ACC112 (cell line): ENCODE measurements around the gene PPP1R13B.
"Not testable (repeated sequence)": the region's sequence is repeated elsewhere in the genome, so short reads cannot be mapped to it uniquely, and the experiment has no call there.

Experiments used
- H2AFZ ChIP-seq: fragments of 200-600 bp; sonication (generic); one replicate; pipeline ENCODE4 v1.6.0; 2017; ENCODE audit warnings: antibody characterized with exemption, low read length; ENCODE audit not compliant: unreplicated experiment
- H3K27ac ChIP-seq: fragments of 200-600 bp; sonication (generic); 2 replicates; pipeline ENCODE4 v1.5.1; 2014; ENCODE audit warnings: low read depth, mild to moderate bottlenecking, antibody characterized with exemption, low read length, moderate library complexity
- H3K27me3 ChIP-seq: fragments of 200-600 bp; sonication (generic); 2 replicates; pipeline ENCODE4 v1.6.1; 2014; ENCODE audit warnings: mild to moderate bottlenecking, antibody characterized with exemption, low read length, moderate library complexity, mixed read lengths; ENCODE audit not compliant: insufficient read depth
- H3K36me3 ChIP-seq: fragments of 200-600 bp; sonication (generic); 2 replicates; pipeline ENCODE4 v1.6.1; 2016; ENCODE audit warnings: mild to moderate bottlenecking, antibody characterized with exemption, low read length, moderate library complexity, mixed read lengths; ENCODE audit not compliant: insufficient read depth
- H3K4me1 ChIP-seq: fragments of 200-600 bp; sonication (generic); one replicate; pipeline ENCODE4 v1.6.1; 2016; ENCODE audit warnings: low read length, mixed read lengths; ENCODE audit not compliant: insufficient read depth, unreplicated experiment, control insufficient read depth
- H3K4me3 ChIP-seq: fragments of 200-600 bp; sonication (generic); 2 replicates; pipeline ENCODE4 v1.5.1; 2014; ENCODE audit warnings: mild to moderate bottlenecking, low read depth, low read length
- H3K79me2 ChIP-seq: fragments of 200-600 bp; sonication (generic); one replicate; pipeline ENCODE4 v1.6.0; 2016; ENCODE audit warnings: low read length; ENCODE audit not compliant: control insufficient read depth, unreplicated experiment, insufficient read depth

The PPP1R13B gene

DNA sequence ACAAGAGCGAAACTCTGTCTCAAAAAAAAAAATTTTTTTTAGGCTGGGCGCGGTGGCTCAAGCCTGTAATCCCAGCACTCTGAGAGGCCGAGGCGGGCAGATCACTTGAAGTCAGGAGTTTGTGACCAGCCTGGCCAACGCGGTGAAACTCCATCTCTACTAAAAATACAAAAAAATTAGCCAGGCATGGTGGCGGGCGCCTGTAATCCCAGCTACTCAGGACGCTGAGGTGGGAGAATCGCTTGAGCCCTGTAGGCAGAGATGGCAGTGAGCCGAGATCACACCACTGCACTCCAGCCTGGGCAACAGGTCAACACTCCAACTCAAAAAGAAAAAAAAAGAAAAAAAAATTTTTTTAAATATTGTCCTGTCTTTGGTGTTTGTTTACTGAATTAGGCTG, 6.1 kb downstream of the PPP1R13B start:
- not testable (repeated sequence) for H3K4me3 ChIP-seq, H3K4me1 ChIP-seq, H3K79me2 ChIP-seq, H2AFZ ChIP-seq, H3K36me3 ChIP-seq, H3K27me3 ChIP-seq, H3K27ac ChIP-seq

DNA sequence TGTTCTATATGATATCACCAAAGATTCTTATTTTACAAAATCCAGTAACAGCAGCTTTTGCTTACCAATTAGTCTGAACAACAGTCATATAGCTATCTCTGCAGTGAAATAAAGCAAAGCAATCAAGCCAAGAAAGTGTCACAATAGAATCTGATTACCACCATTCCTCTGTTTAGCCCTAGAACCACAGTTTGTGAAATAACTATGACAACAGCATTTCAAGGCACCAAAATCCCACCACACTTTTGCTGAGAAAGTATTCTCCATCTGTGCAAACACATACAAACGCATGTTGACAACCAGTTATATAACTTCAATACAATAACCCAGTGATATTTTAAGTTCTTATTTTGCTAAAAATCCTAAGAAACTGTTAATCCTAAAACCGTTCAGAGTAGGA, 7.4 kb downstream of the PPP1R13B start:
- H3K4me1 ChIP-seq: no peaks in the 10 kb centered on the region
- no peaks in the 10 kb centered on the region for H3K36me3 ChIP-seq
- H3K4me3 ChIP-seq: no peak overlapping the region
- H3K79me2 ChIP-seq: no peaks in the 10 kb centered on the region
- H3K27me3 ChIP-seq: no peaks in the 10 kb centered on the region
- H3K27ac ChIP-seq: no peak overlapping the region
- H2AFZ ChIP-seq: no peak overlapping the region

DNA sequence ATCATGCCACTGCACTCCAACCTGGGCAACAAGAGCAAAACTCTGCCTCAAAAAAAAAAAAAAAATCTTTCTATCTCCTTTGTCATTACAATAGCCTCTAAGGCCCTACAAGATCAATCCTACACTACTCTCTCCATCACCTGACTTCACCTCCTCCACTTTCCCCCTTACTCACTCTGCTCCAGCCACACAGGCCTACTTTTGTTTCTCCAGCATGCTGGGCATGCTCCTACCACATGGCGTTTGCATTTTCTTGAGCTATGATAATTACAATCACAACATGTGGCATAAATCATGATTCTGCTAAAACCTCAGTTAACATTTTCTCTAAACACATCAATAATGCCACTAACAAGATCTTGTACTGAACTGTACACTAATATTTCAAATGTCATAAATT, 7.8 kb downstream of the PPP1R13B start:
- Histone ChIP-seq H3K36me3 (no peaks in the 10 kb centered on the region), H3K79me2 (no peaks in the 10 kb centered on the region), H2AFZ (no peak overlapping the region), H3K27ac (no peak overlapping the region), H3K4me1 (no peaks in the 10 kb centered on the region), H3K27me3 (no peaks in the 10 kb centered on the region), H3K4me3 (no peak overlapping the region)

DNA sequence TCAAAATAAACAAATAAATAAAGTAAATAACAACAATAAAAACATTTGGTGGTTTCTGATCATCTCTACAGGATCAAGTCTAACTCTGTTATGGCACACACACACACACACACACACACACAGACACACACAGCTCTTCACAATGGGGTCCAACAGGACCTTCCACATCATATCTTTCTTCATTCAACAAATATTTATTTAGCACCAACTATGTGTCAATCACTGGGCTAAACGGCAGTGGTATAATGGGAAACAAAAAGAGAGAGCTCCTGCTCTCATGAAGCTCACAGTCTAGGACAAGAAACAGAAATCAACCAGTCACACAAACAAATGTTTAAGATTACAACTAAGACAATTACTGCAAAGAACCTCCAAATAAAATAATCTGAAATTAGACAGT, 9.3 kb downstream of the PPP1R13B start:
- H3K27me3 ChIP-seq: no peaks in the 10 kb centered on the region
- H2AFZ ChIP-seq: no peak overlapping the region
- H3K79me2 ChIP-seq: no peaks in the 10 kb centered on the region
- no peaks in the 10 kb centered on the region for H3K4me1 ChIP-seq
- H3K27ac ChIP-seq: no peak overlapping the region
- no peak overlapping the region for H3K4me3 ChIP-seq
- no peaks in the 10 kb centered on the region for H3K36me3 ChIP-seq

DNA sequence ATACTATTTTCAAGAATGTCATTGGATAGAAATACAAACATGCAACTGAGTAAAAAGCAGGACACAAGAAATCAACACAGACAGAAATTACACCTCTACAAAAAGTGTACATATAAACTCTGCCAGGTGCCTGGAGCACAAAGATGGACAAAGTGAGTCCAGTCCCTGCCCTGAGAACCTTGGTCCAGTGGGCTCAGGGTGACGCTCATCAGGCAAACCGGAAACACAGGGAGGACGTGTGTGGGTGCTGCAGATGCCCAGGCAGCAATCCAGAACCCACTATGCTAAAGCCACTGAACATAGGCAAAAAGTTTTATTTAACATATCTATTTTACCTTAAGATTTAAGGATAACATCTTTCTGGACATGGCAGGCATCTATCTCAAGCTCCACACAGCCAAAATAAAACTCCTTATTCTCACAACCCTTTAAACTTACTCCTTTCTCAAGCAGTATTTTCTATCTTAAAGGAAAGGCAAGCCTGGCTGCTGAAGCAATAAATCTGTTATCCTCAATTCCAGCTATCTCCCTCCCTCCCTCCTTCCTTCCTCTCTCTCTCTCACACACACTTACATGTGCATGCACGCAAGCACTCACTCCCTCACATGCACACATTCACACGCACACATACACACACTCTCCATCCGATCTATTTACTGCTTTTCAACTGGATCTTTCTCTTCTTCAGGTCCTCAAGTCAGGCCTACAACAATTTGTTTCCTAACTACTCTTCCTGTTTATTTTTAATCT, 10.2 kb downstream of the PPP1R13B start:
- no peaks in the 10 kb centered on the region for H3K79me2 ChIP-seq
- H3K27me3 ChIP-seq: no peaks in the 10 kb centered on the region
- no peak overlapping the region for H3K27ac ChIP-seq
- no peaks in the 10 kb centered on the region for H3K36me3 ChIP-seq
- no peak overlapping the region for H2AFZ ChIP-seq
- no peak overlapping the region for H3K4me3 ChIP-seq
- H3K4me1 ChIP-seq: no peaks in the 10 kb centered on the region

DNA sequence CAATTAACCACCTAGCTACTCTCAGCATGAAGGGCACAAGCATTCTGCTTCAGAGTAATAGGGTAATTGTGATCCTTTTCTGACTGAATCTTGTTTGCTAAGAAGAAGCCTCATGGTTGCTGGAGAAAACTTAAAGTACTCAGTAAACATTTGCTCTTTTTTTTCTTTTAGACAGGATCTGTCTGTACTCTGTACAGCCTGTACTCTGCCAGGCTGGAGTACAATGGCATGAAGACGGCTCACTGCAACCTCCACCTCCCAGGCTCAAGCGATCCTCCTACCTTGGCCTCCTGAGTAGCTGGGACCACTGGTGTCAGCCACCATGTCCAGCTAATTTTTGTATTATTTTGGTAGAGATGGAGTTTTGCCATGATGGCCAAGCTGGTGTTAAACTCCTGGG, 12.4 kb downstream of the PPP1R13B start:
- no peak overlapping the region for H2AFZ ChIP-seq
- no peaks in the 10 kb centered on the region for H3K79me2 ChIP-seq
- H3K27me3 ChIP-seq: no peaks in the 10 kb centered on the region
- H3K4me3 ChIP-seq: no peak overlapping the region
- H3K36me3 ChIP-seq: no peaks in the 10 kb centered on the region
- no peak overlapping the region for H3K27ac ChIP-seq
- H3K4me1 ChIP-seq: no peaks in the 10 kb centered on the region

DNA sequence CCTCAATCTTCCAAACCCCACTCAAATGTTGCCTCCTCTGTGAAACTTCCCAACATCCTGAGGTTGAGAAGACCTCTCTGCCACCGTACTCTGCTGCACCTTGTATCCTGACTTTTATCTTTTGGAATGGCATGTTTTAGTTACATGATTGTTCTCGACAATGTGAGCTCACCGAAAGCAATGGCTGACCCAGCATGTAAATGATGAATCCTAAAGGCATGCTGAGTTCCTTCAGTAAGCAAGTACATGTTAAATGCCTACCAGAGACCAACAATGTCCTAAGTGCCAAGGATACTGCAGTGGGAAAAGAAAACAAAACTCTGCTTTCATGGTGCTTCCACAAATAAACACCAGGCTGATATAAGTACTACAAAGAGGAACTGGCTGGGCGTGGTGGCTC, 13.7 kb downstream of the PPP1R13B start:
- no peaks in the 10 kb centered on the region for H3K36me3 ChIP-seq
- H3K27ac ChIP-seq: no peak overlapping the region
- no peak overlapping the region for H2AFZ ChIP-seq
- H3K4me3 ChIP-seq: no peak overlapping the region
- no peaks in the 10 kb centered on the region for H3K79me2 ChIP-seq
- no peaks in the 10 kb centered on the region for H3K27me3 ChIP-seq
- H3K4me1 ChIP-seq: no peaks in the 10 kb centered on the region

DNA sequence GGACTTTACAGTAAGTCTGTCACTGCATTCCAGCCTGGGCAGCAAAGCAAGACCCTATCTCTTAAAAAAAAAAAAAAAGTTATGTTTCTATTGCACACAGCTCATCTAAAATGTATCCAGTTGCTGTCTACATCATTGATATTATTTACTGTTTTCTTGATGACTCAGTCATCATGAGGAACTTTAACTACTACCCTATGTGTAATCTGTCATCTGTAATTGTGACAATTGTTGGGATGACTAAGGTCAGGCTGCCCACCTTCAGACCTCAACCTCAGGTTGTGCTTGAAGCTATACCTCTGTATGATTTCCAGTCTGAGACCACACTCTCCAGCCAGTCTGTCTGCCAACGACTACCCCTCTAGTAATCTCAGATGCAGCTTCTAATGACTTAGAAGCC, 15.3 kb downstream of the PPP1R13B start:
- Histone ChIP-seq H3K36me3 (no peaks in the 10 kb centered on the region), H3K4me1 (peaks cover 5% of the 10 kb centered on the region), H3K27me3 (no peaks in the 10 kb centered on the region), H3K79me2 (peaks cover 2% of the 10 kb centered on the region), H3K4me3 (no peak overlapping the region), H3K27ac (no peak overlapping the region), H2AFZ (no peak overlapping the region)

DNA sequence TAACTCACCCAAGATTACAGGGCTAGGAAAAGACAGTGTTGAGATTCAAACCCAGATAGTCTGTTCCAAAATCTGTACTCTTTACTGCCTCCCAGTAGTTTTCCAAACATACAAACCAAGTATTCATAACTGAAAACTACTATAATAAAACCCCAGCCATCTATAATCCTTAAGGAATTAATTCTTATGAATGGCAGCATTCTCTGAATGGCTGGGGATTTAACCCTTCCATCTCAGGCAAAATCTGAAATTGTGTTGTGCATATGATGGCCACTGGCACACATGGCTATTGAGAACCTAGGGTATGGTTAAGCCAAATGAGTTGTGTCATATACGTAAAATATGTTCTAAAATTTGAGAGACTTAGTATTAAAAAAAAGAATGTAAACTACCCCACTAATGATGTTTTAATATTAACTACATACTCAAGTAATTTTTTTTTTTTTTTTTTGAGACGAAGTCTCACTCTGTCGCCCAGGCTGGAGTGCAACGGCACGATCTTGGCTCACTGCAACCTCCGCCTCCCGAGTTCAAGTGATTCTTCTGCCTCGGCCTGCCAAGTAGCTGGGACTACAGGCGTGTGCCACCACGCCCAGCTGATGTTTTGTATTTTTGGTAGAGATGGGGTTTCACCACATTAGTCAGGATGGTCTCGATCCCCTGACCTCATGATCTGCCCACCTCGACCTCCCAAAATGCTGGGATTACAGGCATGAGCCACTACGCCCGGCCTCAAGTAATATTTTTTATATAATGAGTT, 16.7 kb downstream of the PPP1R13B start:
- Histone ChIP-seq H3K79me2 (peaks cover 2% of the 10 kb centered on the region), H3K4me1 (peaks cover 5% of the 10 kb centered on the region), H2AFZ (no peak overlapping the region), H3K27ac (no peak overlapping the region), H3K27me3 (no peaks in the 10 kb centered on the region), H3K4me3 (no peak overlapping the region), H3K36me3 (no peaks in the 10 kb centered on the region)

DNA sequence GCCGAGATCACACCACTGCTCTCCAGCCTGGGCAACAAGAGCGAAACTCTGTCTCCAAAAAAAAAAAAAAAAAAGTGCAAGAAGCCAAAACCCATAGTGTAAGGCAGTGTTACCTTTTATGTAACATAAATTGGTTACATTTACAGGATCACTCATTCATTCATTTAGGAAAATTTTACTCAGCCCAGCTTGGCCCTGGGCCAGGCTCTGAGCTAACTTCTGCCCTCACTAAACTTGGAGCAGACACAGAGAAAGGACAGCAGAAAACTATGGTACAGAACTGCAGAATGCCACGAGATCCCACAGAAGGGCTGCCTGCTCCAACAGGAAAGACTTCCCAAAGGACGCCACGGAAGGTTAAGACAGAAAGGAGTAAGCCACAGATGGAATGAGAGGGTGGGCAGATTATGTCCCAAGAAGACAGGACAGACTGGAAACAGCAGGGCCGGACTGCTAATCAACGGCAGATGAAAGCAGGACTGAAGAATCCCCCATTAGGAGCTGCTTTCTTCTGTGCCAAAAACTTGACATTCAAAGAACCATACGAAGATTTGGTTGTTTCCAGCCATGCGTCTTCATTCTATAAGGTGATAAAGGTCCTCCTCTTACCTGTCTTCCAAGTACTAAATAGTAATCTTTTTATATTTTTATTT, 18.9 kb downstream of the PPP1R13B start:
- no peaks in the 10 kb centered on the region for H3K36me3 ChIP-seq
- peaks cover 5% of the 10 kb centered on the region for H3K4me1 ChIP-seq
- no peaks in the 10 kb centered on the region for H3K27me3 ChIP-seq
- peaks cover 2% of the 10 kb centered on the region for H3K79me2 ChIP-seq
- H3K27ac ChIP-seq: no peak overlapping the region
- peak overlapping the region; percentile 80 for H2AFZ ChIP-seq
- no peak overlapping the region for H3K4me3 ChIP-seq

DNA sequence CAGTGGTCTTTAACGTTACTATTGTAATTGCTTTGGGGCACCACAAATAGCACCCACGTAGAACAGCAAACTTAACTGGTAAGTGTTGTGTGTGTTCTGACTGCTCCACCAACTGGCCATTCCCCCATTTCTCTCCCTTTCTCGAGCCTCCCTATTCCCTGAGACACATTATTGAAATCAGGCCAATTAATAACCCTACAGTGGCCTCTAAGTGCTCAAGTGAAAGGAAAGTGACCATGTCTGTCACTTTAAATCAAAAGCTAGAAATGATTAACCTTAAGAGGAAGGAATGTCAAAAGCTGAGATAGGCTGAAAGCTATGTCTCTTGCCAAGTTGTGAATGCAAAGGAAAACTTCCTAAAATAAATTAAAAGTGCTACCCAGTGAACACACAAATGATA, 22.3 kb downstream of the PPP1R13B start:
- H3K4me1 ChIP-seq: peaks cover 11% of the 10 kb centered on the region
- no peak overlapping the region for H2AFZ ChIP-seq
- no peak overlapping the region for H3K4me3 ChIP-seq
- no peak overlapping the region for H3K27ac ChIP-seq
- peaks cover 2% of the 10 kb centered on the region for H3K79me2 ChIP-seq
- H3K36me3 ChIP-seq: no peaks in the 10 kb centered on the region
- no peaks in the 10 kb centered on the region for H3K27me3 ChIP-seq
